Measurements from ENCODE around the gene MYG1.

Gene MYG1

DNA sequence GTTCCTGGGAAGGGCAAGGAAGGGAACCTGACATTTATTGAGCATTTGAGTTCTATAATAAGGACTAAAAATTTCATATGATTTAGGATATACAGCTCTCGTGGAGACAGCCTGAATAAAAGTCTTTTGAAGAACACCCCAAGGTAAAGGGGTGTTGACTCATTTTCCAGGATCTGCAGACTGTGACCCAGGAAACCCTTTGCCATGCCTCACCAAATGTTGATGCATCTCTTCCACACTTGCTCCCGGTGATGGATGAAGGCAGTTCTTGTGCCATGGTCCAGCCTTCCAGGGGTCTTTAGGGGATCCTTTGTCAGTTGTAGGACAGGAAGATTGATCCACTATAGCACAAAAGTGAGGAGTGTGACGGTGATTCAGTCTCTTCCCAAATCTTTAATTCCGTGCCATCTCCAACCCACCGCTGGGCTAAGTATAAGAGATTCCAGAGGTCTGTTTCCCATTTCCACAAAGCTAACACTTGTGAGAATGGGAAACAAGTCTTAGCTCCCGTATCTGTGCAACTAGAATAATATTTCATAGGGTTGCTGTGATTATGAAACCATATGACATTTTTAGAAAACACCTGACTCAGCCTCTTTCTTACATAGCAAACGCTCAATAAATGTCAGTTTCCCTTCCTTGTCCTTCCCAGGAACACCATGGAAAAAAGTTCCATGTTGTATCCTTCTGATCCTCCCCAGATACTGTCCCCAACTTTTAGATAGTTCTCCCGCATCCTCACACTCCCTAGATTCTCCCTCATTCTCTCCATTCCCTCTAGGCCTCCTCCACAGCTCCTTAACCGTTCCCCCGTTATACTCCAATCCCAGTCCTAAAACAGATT is 21.1 kb downstream of the MYG1 start:
- no peak for DNase-seq (ENCODE audit: low read depth)
- TF ChIP-seq MYC (IDR thresholded peaks at IDR 0.05; ENCODE audit: low read depth, low read length) (no peak), POLR2A (IDR thresholded peaks at IDR 0.05; ENCODE audit: extremely low read depth, insufficient read length) (no peak)
- TF ChIP-seq, protein P1, sequence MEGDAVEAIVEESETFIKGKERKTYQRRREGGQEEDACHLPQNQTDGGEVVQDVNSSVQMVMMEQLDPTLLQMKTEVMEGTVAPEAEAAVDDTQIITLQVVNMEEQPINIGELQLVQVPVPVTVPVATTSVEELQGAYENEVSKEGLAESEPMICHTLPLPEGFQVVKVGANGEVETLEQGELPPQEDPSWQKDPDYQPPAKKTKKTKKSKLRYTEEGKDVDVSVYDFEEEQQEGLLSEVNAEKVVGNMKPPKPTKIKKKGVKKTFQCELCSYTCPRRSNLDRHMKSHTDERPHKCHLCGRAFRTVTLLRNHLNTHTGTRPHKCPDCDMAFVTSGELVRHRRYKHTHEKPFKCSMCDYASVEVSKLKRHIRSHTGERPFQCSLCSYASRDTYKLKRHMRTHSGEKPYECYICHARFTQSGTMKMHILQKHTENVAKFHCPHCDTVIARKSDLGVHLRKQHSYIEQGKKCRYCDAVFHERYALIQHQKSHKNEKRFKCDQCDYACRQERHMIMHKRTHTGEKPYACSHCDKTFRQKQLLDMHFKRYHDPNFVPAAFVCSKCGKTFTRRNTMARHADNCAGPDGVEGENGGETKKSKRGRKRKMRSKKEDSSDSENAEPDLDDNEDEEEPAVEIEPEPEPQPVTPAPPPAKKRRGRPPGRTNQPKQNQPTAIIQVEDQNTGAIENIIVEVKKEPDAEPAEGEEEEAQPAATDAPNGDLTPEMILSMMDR (IDR thresholded peaks at IDR 0.05; ENCODE audit: low read depth, low read length) = no peak
- TF ChIP-seq, protein P2, sequence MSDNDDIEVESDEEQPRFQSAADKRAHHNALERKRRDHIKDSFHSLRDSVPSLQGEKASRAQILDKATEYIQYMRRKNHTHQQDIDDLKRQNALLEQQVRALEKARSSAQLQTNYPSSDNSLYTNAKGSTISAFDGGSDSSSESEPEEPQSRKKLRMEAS (IDR thresholded peaks at IDR 0.05; ENCODE audit: low read depth, low read length) = no peak
- peak overlapping the region; percentile 90 for H3K4me3 ChIP-seq (ENCODE audit: low read depth, low read length)

DNA sequence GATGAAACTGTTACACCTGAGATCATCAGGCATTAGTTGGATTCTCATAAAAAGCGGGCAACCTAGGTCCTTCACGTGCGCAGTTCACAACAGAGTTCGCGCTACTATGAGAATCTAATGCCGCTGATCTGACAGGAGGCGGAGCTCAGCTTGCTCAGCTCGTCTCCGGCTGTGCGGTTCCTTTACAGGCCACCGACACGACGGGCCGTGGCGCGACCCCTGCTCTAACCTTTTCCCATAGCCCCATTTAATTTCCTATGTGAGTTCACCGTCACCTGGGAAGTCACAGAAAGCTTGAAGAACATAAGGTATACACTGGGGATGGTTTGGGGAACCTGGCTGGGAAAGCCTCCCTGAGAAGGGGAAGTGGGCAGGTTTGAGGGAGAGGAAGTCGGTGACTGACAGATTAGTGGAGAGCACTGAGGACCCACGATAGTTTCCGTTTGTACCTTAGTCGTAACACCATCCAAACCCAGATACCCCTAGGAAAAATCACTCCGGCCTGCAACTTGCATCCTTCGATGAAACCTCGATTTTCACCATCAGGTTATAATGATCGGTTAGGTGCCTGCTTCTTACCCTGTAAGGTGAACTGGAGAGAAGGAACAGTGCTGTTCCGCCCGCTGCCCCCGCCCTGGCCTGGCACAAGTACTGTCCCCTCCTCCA is 24.8 kb downstream of the MYG1 start:
- peak overlapping the region; percentile 64 for H3K4me3 ChIP-seq (ENCODE audit: low read depth, low read length)
- peak; percentile 82 for DNase-seq (ENCODE audit: low read depth)
- TF ChIP-seq, protein P2 (IDR thresholded peaks at IDR 0.05; ENCODE audit: low read depth, low read length) = no peak
- TF ChIP-seq POLR2A (IDR thresholded peaks at IDR 0.05; ENCODE audit: extremely low read depth, insufficient read length) (no peak), MYC (IDR thresholded peaks at IDR 0.05; ENCODE audit: low read depth, low read length) (no peak)
- TF ChIP-seq, protein P1 (IDR thresholded peaks at IDR 0.05; ENCODE audit: low read depth, low read length) = no peak

DNA sequence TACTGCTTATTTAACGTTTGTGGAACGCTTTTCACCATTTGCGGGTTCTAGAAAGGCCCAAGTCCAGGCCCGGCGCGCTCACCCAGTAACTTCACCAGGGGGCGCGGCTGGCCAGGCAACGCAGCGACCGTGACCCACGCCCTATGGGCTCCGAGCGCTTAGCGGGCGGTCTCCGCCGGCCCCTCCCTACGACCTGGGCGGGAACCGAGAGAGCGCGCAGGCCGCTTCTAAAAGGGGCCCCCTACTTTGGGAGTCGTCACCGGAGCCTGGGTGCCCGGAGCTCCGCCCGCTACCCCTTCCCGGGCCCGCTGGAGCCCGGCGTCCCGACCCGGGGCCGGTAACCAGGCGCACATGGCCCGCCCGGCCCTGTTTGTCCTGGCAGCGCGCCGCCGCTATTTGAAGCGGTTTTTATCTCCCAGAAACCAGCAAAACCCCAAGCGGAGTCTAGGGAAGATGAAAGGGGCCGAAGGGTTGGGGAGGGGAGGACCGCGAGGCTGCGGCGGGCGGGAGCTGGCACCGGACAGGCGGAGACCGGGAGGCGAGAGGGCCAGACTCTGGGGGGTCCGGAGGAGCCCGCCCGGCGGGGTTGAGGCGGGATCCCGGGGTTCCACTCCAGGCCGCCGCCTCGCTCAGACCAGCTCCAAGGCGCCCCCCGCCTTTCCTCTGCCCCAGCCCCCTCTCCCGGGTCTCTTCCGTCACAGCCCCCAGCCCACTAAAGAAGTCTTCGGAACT is 25.4 kb downstream of the MYG1 start:
- TF ChIP-seq, protein P2 (IDR thresholded peaks at IDR 0.05; ENCODE audit: low read depth, low read length) = no peak; the same call in 1 of the 2 replicates
- TF ChIP-seq, protein P1 (IDR thresholded peaks at IDR 0.05; ENCODE audit: low read depth, low read length) = peak; percentile 55
- peak; percentile 77 for TF ChIP-seq MYC (IDR thresholded peaks at IDR 0.05; ENCODE audit: low read depth, low read length)
- TF ChIP-seq POLR2A (IDR thresholded peaks at IDR 0.05; ENCODE audit: extremely low read depth, insufficient read length) = peak; percentile 54
- peak overlapping the region; percentile 64 for H3K4me3 ChIP-seq (ENCODE audit: low read depth, low read length)
- DNase-seq (ENCODE audit: low read depth) = peak; percentile 96

DNA sequence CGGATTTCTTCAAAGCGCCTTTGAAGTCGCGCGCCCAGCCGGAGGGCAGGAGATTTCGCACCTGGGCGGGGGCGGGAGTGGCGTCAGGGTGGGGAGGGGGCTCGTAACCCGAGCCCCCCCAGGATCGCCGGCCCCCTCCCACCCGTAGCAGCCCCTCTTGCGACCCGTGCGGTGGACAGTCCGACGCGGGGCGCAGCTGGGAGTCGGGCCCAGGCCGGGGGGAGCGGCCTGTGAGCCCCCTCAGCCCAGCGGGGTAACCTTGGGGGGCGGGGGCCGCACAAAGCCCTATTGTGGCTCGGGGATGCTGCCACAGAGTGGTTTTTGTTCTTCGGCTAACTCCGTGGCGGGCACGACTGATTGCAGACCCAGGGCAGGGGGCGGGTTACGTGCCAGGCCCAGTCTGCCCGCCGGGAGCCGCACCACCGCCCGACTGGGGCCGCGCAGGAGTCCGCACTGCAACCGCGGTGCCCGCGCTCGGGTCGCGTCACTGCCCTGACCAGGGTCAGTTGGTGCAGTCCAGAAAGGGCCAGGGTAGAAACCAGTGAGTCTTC is 26.1 kb downstream of the MYG1 start:
- TF ChIP-seq, protein P2 (IDR thresholded peaks at IDR 0.05; ENCODE audit: low read depth, low read length) = no peak
- H3K4me3 ChIP-seq (ENCODE audit: low read depth, low read length) = peak overlapping the region; percentile 64
- DNase-seq (ENCODE audit: low read depth) = peak; percentile 49

DNA sequence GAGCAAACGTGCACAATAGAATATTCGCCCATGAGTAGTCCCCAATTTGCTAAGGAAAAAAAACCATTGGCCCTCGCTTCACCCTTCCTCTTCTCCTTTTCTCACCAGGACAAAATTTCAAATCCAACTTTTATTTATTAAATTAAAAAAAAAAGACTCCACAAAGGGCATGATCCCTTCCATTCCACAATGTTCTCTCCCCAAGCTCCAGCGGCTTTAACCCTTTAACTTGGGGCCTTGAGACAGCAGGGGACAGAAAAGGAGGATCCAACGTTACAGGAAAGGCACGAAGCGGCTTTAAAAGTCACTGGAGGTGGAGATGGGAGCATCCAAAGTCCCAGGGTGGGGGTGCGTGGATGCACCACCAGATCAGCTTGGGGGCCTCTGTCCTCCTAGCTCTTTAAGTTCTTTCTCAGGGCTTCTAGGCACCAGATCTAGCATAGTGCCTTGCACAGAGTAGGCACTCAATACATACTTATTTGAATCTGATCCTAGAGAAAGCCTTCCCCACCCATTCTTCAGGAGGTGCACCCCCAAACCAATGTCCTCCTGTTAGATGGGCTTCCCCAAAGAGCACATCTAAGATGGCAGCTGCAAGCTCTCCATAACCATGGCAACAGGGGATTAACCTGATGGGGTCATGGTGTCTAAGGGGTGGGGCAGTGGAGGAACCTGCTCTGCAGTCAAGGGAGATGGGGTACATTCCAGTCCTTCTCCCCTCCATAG is 27.1 kb downstream of the MYG1 start:
- TF ChIP-seq, protein P2 (IDR thresholded peaks at IDR 0.05; ENCODE audit: low read depth, low read length) = no peak
- TF ChIP-seq, protein P1 (IDR thresholded peaks at IDR 0.05; ENCODE audit: low read depth, low read length) = no peak
- TF ChIP-seq MYC (IDR thresholded peaks at IDR 0.05; ENCODE audit: low read depth, low read length) (no peak), POLR2A (IDR thresholded peaks at IDR 0.05; ENCODE audit: extremely low read depth, insufficient read length) (no peak)
- no peak overlapping the region for H3K4me3 ChIP-seq (ENCODE audit: low read depth, low read length)
- DNase-seq (ENCODE audit: low read depth) = no peak

Data from NB4 (cell line).